ENCODE measurements around the gene PLA2G4F. TPM values are rescaled to one million over a fixed set of nuclear protein-coding genes. Genes with fewer than 3 reads are reported as not detected.

Gene PLA2G4F
- total RNA-seq, 2 experiments from 2014 or later: not detected

DNA sequence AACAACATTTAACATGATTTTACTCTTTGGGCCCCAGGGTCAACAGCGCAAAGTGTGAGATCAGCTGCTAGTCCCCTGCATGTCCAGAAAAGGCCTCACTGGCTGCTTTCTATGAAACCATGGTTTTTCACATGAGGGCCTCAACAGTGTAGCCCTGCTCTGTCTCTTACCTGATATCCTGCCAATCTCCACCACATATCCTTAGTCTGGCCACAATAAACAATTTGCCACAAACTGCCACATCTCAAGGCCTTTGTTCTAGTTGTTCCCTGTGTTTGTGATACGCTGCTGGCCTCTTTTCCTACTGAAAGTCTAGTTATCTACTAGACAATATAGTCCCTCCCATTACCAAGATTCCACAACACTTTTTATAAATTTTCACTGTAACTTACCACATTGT, 33.9 kb upstream of the PLA2G4F start:
- peak overlapping the region; percentile 6 for H3K27ac Mint-ChIP-seq
- no peak overlapping the region for H3K27ac ChIP-seq (ENCODE audit: low read depth in 1 of 2, low read length in 2 of 2)
- H3K9me3 ChIP-seq (ENCODE audit: control insufficient read depth in 1 of 2, insufficient read depth in 1 of 2, low read length in 2 of 2): no peaks in the 10 kb centered on the region
- H3K4me3 ChIP-seq (ENCODE audit: low read length): no peak overlapping the region
- TF ChIP-seq CTCF (IDR thresholded peaks at IDR 0.05): no peak
- peaks cover 21% of the 10 kb centered on the region for H3K4me1 Mint-ChIP-seq (ENCODE audit: low read depth)
- H3K4me3 Mint-ChIP-seq: no peak overlapping the region
- POLR2A ChIA-PET: no interaction called here
- CTCF ChIA-PET: interaction anchor here (0.6 kb wide), 1 partner anchor 1821 kb away, joined by 3 read pairs; no protein-coding TSS in a partner anchor
- peaks cover 74% of the 10 kb centered on the region for H3K36me3 ChIP-seq (ENCODE audit: insufficient read depth, low read length)
- intact Hi-C loops (cut with DNase I, micrococcal nuclease): no loop called here
- ATAC-seq (ENCODE audit: poor library complexity) (no peak), DNase-seq (no peak)
- peaks cover 81% of the 10 kb centered on the region for H3K36me3 Mint-ChIP-seq (ENCODE audit: low read depth)
- H3K4me1 ChIP-seq (ENCODE audit: insufficient read depth, low read length): no peaks in the 10 kb centered on the region
- no peaks in the 10 kb centered on the region for H3K9me3 Mint-ChIP-seq
- no peaks in the 10 kb centered on the region for H3K27me3 Mint-ChIP-seq
- H3K27me3 ChIP-seq (ENCODE audit: control insufficient read depth in 1 of 2, insufficient read depth in 2 of 2, low read length in 2 of 2): no peaks in the 10 kb centered on the region

GRCh38 chr15:42185801-42186200, 29.4 kb upstream of the PLA2G4F start:
- peaks cover 89% of the 10 kb centered on the region for H3K36me3 Mint-ChIP-seq (ENCODE audit: low read depth)
- POLR2A ChIA-PET: no interaction called here
- Histone ChIP-seq H3K27ac (ENCODE audit: low read depth in 1 of 2, low read length in 2 of 2) (no peak overlapping the region), H3K4me1 (ENCODE audit: insufficient read depth, low read length) (no peaks in the 10 kb centered on the region), H3K36me3 (ENCODE audit: insufficient read depth, low read length) (peaks cover 91% of the 10 kb centered on the region), H3K9me3 (ENCODE audit: control insufficient read depth in 1 of 2, insufficient read depth in 1 of 2, low read length in 2 of 2) (no peaks in the 10 kb centered on the region), H3K27me3 (ENCODE audit: control insufficient read depth in 1 of 2, insufficient read depth in 2 of 2, low read length in 2 of 2) (no peaks in the 10 kb centered on the region), H3K4me3 (ENCODE audit: low read length) (no peak overlapping the region)
- H3K9me3 Mint-ChIP-seq: no peaks in the 10 kb centered on the region
- no peak for ATAC-seq (ENCODE audit: poor library complexity)
- H3K4me3 Mint-ChIP-seq: no peak overlapping the region
- no peak for TF ChIP-seq CTCF (IDR thresholded peaks at IDR 0.05)
- DNase-seq: no peak
- peaks cover 7% of the 10 kb centered on the region for H3K4me1 Mint-ChIP-seq (ENCODE audit: low read depth)
- intact Hi-C loops (cut with DNase I, micrococcal nuclease): no loop called here
- H3K27ac Mint-ChIP-seq: no peak overlapping the region
- H3K27me3 Mint-ChIP-seq: no peaks in the 10 kb centered on the region
- CTCF ChIA-PET: no interaction called here

DNA sequence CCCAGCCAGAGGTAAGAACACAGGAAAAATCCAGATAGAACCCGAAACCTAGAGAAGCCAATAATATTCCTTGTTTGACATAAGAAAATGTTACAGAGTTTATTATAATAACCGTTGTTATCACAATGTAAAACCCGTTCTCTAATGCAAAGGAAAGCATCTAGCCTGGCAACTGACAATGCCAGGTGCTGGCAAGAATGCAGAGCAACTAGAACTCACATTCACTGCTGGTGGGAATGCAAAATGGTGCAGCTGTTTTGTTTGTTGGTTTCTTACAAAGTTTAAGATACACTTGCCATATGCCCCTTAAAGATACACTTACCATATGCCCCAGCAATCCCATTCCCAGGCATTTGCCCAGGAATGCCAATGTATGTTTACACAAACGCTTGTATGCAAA, 28.3 kb upstream of the PLA2G4F start:
- peaks cover 91% of the 10 kb centered on the region for H3K36me3 ChIP-seq (ENCODE audit: insufficient read depth, low read length)
- Mint-ChIP-seq H3K27ac (no peak overlapping the region), H3K4me3 (no peak overlapping the region), H3K4me1 (ENCODE audit: low read depth) (no peaks in the 10 kb centered on the region), H3K36me3 (ENCODE audit: low read depth) (peaks cover 90% of the 10 kb centered on the region), H3K27me3 (no peaks in the 10 kb centered on the region), H3K9me3 (no peaks in the 10 kb centered on the region)
- intact Hi-C loops (cut with DNase I, micrococcal nuclease): loop anchor here in 1 of 2 experiments (5.0 kb wide), 1 partner anchor 53 kb away; no protein-coding TSS in a partner anchor
- ChIA-PET POLR2A (no interaction called here), CTCF (no interaction called here)
- no peak for TF ChIP-seq CTCF (IDR thresholded peaks at IDR 0.05)
- DNase-seq (no peak), ATAC-seq (ENCODE audit: poor library complexity) (no peak)
- H3K9me3 ChIP-seq (ENCODE audit: control insufficient read depth in 1 of 2, insufficient read depth in 1 of 2, low read length in 2 of 2): no peaks in the 10 kb centered on the region
- H3K27ac ChIP-seq (ENCODE audit: low read depth in 1 of 2, low read length in 2 of 2): no peak overlapping the region
- H3K4me1 ChIP-seq (ENCODE audit: insufficient read depth, low read length): no peaks in the 10 kb centered on the region
- no peak overlapping the region for H3K4me3 ChIP-seq (ENCODE audit: low read length)
- no peaks in the 10 kb centered on the region for H3K27me3 ChIP-seq (ENCODE audit: control insufficient read depth in 1 of 2, insufficient read depth in 2 of 2, low read length in 2 of 2)

Data from CD4-positive, alpha-beta T cell (primary cell).